Measurements from ENCODE around the gene RHBDD1.
A peak's percentile ranks its signal among the peaks of the same experiment; 100 is the strongest.

Gene RHBDD1

DNA sequence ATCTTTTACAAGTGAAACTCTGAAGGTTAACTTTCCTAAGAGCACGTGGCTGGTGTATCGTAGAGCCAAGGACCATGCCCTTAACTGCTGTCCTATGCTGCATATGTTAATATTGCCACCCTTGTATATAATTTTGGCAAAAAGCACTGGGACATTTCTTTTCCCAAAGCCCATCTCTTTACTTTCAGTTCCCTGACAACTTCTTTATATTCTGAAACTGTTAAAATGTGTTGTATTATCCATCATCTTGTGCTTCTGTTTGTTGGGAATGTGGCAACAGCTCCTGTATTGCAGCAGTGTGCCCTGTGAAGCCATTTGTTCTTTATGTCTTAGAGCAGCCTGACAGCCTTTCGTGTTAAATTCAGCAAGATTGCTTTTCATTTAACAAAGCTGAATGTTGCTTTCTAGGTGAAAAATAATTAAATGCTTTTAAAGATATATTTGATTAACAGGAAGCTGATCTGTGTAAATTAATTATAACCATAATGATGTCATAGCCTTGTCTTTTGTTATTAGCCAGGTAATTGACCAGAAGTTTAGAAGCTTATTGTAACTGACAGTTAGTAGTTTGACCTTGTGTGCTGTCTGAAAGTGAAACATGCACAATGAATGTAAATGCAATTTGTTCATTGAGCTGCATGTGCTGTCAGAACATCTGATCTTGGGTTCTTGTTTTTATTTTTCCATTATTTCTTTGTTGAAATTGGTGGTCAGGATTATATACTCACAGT lies 9.7 kb downstream of the RHBDD1 start:
- no peak for DNase-seq (ENCODE audit: low spot score)

GRCh38 chr2:226847090-226847489 lies 11.2 kb downstream of the RHBDD1 start:
- no peak for DNase-seq (ENCODE audit: low spot score)

- DNase-seq (ENCODE audit: low spot score) = no peak
Observed at GRCh38 chr2:226847511-226847910, 11.7 kb downstream of the RHBDD1 start.

DNA sequence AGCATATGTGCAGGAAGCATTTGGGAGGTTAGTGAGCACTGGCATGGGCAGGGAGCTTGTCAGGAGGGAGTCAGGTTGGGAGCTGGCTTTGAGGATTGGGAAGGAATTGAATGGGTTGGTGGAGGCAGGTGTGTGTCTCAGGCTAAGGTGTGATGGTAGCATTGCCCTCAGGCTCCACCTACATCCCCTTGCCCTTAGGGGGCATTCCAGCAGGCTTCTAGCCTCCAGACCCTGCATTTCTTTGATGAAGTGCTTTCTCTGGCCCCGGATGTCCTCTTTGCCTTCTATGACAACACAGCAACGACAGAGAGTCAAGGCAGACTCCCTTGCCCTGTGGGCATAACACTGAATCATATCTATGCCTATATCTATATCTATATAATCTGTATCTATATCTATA lies 13.5 kb downstream of the RHBDD1 start:
- no peak for DNase-seq (ENCODE audit: low spot score)

DNA sequence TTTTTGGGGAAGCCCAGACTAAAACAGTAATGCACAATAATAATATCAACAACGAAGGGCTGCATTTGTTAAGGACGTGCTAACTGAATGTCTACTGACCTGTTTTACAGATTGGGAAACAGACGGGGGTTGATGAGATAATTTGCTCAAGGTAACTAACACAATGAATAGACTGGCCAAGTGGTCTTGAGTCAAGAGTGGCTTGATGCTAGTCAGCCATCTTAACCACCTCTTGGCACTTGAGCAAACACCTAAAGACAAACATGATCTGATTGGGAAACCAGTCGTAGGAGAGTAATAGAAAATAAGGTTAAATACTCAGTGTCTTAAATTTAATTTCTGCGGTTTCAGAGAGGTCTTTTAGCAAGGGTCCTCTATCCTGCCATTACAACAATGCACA lies 14.2 kb downstream of the RHBDD1 start:
- no peak for DNase-seq (ENCODE audit: low spot score)

- DNase-seq (ENCODE audit: low spot score) = no peak
Observed at GRCh38 chr2:226855787-226856186, 19.9 kb downstream of the RHBDD1 start.

DNA sequence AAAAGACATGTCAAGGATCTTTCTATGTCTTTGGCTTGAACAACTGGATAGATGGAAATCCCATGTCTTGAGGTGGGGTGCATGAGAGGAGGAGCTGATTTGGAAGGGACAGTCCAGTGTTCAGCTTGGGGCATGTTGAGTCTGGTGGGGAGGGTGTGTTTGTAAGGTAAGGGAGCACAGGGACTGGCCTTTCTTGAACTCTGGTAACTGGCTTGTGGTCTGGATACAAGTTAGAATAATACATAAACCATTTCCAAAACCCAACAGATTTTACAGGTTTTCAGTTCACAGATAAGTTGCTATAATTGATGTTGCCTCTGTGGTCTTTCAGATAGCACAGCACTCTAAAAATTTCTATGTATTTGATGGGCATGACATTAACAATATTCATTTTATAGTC lies 24.2 kb downstream of the RHBDD1 start:
- DNase-seq (ENCODE audit: low spot score) = no peak

- DNase-seq (ENCODE audit: low spot score) = no peak
Observed at GRCh38 chr2:226862623-226863022, 26.8 kb downstream of the RHBDD1 start.

DNA sequence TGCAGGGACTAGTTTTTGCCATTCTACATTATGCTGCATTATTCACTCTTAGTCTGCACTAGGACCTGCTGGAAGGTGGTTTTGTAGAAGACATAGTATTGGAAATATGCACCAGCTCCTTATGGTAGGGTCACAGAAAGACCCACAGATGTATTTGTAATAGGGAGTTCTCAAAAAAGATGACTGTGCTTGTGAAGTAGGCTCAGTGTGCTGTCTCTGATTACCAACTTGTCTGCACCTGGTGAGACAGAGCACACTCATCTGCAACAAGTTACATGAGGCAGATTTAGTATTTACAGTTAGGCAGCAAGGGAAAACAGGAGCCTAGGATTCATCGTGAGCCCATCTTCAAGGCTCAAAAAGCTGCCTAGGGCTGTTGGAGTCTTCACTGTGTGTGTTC lies 29.4 kb downstream of the RHBDD1 start:
- no peak for DNase-seq (ENCODE audit: low spot score)

- DNase-seq (ENCODE audit: low spot score) = no peak
Observed at GRCh38 chr2:226865710-226866109, 29.9 kb downstream of the RHBDD1 start.

DNA sequence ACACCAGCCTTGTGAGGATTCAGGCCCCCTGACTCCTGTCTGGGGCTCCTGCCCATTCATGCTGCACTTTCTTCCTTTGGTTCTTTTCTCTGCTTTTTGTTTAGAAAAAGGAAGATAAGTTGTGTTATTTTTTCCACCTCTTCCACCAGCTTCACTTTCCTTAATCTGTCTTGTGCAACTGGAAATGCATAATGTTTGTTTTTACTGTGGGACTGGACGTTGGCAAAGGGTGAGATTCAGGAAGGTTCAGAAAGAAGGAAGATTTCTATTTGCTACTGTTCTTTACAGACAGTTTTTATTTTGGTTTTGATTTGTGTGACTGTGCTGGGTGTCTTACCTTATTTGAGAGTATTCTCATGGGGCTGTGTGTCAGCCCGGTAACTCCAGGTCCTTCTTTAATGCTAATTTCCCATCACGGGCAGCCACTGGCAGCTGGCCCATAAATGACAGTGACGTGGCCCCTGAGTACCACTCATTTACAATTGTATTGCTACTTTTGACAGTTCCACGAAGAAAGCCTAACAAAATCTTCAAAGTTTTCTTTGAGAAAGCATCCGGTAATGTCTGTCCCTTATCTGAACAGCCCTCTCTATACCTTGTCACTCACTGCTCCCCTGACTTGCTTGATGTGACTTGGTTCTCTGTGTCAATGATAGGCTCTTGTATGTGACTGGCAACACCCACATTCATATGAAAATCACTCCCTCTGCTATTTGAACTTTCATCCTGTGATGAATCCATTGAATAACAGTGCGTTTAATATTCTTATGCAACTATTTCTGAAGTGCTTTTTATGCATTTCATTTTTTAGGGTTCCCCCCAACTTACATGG lies 32.7 kb downstream of the RHBDD1 start:
- no peak for DNase-seq (ENCODE audit: low spot score)

GRCh38 chr2:226869371-226869770 lies 33.5 kb downstream of the RHBDD1 start:
- no peak for DNase-seq (ENCODE audit: low spot score)

DNA sequence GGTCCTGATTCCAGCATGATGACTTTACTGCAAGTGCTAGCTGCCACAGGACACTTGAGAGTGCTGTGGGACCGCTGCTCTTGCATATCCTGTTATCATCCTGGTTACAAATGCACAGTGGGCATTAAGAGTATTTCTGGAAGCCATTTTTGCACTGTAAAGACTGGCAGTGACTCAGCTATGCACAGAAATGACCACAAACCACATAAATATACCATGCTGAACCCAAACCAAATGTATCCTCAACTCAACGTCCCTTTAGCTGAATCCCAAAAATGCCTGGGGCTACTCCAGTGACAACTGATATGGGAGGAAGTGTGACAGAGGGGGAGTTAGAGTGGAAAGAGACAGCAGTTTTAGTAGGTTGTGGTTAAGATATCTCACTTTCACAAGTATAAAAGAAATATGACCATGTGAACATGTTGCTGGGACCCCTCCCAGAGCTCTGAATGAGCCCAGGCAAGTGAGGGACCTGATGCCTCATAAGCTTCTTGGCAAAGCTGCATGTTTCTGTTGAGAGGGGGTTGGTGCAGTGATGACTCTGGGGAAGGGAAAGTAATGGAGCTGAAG lies 37.3 kb downstream of the RHBDD1 start:
- DNase-seq (ENCODE audit: low spot score) = peak; percentile 16

DNA sequence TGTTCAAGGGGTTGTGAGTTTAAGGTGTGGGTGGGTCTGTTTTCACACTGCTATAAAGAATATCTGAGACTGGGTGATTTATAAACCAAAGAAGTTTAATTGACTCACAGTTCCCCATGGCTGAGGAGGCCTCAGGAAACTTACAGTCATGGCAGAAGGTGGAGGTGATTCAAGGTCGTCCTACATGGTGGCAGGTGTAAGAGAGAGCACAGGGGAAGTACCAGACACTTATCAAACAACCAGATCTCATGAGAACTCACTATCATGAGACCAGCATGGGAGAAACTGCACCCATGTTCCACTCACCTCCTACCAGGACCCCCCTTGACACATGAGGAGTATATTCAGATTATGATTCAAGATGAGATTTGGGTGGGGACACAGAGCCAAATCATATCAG lies 38.0 kb downstream of the RHBDD1 start:
- no peak for DNase-seq (ENCODE audit: low spot score)

DNA sequence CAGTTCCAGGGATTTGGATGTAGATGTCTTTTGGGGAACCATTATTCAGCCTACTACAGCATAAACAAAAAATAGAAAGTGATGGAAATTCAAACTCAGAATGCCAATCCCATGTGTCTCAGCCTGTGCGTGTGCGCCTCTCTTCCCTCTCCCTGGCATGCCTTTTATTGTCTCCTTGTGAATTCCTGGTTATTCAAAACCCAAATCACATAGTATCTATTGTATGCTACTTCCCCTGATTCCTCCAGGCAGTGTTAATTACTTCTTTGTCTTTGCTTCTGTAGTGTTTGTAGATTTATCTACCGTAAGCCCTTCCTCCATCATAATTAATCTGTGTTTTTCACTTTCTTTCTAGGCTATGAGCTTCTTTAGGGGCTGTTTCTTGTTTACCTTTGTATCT lies 38.9 kb downstream of the RHBDD1 start:
- no peak for DNase-seq (ENCODE audit: low spot score)

DNA sequence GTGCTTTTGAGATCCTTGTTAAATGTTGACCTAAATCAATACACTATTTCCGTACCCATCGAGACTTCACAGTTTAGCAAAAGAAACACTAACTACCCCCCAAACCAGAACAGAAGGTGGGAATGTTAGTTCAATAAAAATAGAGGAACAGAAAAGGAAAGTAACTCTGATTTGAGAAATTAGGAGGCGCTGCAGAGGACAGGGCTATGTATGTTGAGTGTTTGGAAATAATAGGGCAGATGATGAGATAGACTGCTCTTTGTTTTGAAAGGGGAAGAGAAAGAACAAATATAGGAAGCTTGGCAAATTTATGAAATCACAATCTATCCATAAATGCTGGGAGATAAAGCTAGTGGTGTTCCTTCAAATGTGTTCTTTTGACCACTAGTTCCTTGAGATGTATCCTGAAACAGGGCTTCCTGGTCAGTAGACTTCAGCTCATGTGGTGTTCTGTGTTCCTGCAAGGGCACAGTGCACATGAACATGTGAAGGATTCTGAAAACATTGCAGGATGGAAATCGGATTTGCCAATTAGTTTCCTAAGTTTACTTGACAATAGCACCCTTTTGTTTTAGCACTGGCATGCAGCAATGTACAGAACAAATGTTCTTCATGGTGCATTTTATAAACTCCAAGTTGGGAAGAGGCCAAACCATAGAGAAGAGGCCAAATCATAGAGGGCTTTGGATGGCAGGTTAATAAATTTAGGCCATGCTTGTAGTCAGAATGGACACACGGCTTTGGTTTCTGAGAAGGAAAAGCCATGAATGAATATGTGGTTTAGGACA lies 39.8 kb downstream of the RHBDD1 start:
- DNase-seq (ENCODE audit: low spot score) = no peak

GRCh38 chr2:226877491-226877890 lies 41.6 kb downstream of the RHBDD1 start:
- DNase-seq (ENCODE audit: low spot score) = no peak

DNA sequence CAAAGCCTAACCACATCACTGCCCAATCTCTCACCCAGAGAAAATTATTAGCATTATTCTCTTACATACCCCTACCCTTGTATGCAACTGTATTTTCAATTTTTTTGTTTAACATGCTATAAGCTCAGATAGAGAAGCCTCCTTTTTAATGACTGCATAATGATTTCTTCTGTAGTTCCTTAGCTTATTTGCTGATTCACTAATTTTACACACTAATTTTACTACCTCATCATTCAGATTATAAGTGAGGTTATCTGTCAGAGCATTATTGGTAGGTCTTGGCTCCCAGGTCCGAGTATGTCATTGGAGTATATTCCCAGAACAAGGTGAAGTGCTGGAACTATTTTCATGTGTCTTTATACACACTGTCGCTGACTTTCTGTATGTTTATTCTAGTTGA lies 45.4 kb downstream of the RHBDD1 start:
- DNase-seq (ENCODE audit: low spot score) = no peak

GRCh38 chr2:226882606-226883005 lies 46.8 kb downstream of the RHBDD1 start:
- no peak for DNase-seq (ENCODE audit: low spot score)

GRCh38 chr2:226883296-226883795 lies 47.5 kb downstream of the RHBDD1 start:
- no peak for DNase-seq (ENCODE audit: low spot score)

GRCh38 chr2:226884166-226884565 lies 48.3 kb downstream of the RHBDD1 start:
- DNase-seq (ENCODE audit: low spot score) = no peak

GRCh38 chr2:226885769-226886435 lies 50.0 kb downstream of the RHBDD1 start:
- DNase-seq (ENCODE audit: low spot score) = no peak
